Common myeloid progenitor, CD34-positive (primary cell): Measurements from ENCODE around the gene SMYD4.
"Not testable (repeated sequence)": the region's sequence is repeated elsewhere in the genome, so short reads cannot be mapped to it uniquely, and the experiment has no call there.

Source experiments
- CTCF ChIA-PET: fragments of 350-600 bp; sonication (Branson Sonifier 250); formaldehyde crosslinking; loops from one replicate; lab custom pipeline; 2021; ENCODE audit warnings: antibody characterized with exemption; lab: Charles Lee
- POLR2A ChIA-PET: fragments of 350-600 bp; sonication (Branson Sonifier 250); formaldehyde crosslinking; loops from one replicate; lab custom pipeline; 2021; ENCODE audit warnings: antibody characterized with exemption; lab: Charles Lee
- DNase-seq, 3 donors: peaks; one replicate each; pipeline versions ENCODE4 v3.0.0 to v3.0.0-alpha.2; 2013
- H3K27ac ChIP-seq, 2 experiments: 1 replicate in 1 of 2; 2 replicates in 1 of 2; pipeline ENCODE4 v1.7.0; 2013; ENCODE audit warnings: inconsistent platforms in 2 of 2, low read length in 2 of 2, mild to moderate bottlenecking in 2 of 2, low read depth in 1 of 2, moderate library complexity in 1 of 2; ENCODE audit not compliant: severe bottlenecking in 2 of 2, insufficient read depth in 1 of 2, poor library complexity in 1 of 2
- H3K27me3 ChIP-seq, 5 experiments: replicated peaks in 2 of 5; 1 replicate in 3 of 5; 2 replicates in 2 of 5; pipeline versions ENCODE4 v1.6.1 to v1.7.0; 2013; ENCODE audit warnings: low read length in 4 of 5, mild to moderate bottlenecking in 2 of 5, moderate library complexity in 2 of 5, inconsistent platforms in 1 of 5; ENCODE audit not compliant: insufficient read depth in 5 of 5, control insufficient read depth in 4 of 5
- H3K36me3 ChIP-seq, 4 experiments: 1 replicate in 2 of 4; 2 replicates in 2 of 4; pipeline versions ENCODE4 v1.6.1 to v1.7.0; 2013; ENCODE audit warnings: low read length in 3 of 4, control low read depth in 1 of 4, mild to moderate bottlenecking in 1 of 4; ENCODE audit not compliant: control insufficient read depth in 4 of 4, insufficient read depth in 4 of 4
- H3K4me1 ChIP-seq, 4 experiments: 1 replicate in 3 of 4; 2 replicates in 1 of 4; pipeline versions ENCODE4 v1.6.1 to v1.7.1; 2013; ENCODE audit warnings: low read length in 3 of 4, mild to moderate bottlenecking in 3 of 4, control low read depth in 1 of 4, inconsistent platforms in 1 of 4, moderate library complexity in 1 of 4; ENCODE audit not compliant: control insufficient read depth in 4 of 4, insufficient read depth in 4 of 4; ENCODE audit errors: control extremely low read depth in 1 of 4
- H3K4me3 ChIP-seq, 7 experiments: 1 replicate in 4 of 7; 2 replicates in 3 of 7; pipeline versions ENCODE4 v1.5.1 to v1.7.0; 2013; ENCODE audit warnings: mild to moderate bottlenecking in 7 of 7, low read length in 6 of 7, moderate library complexity in 6 of 7, inconsistent platforms in 2 of 7, low read depth in 2 of 7, control low read depth in 1 of 7; ENCODE audit not compliant: insufficient read depth in 4 of 7, control insufficient read depth in 1 of 7; ENCODE audit errors: extremely low read depth in 1 of 7
- H3K9me3 ChIP-seq, 5 experiments: 1 replicate in 4 of 5; 2 replicates in 1 of 5; pipeline versions ENCODE4 v1.6.1 to v1.7.1; 2013; ENCODE audit warnings: low read length in 4 of 5, mild to moderate bottlenecking in 2 of 5, inconsistent platforms in 1 of 5, low read depth in 1 of 5, moderate library complexity in 1 of 5; ENCODE audit not compliant: control insufficient read depth in 4 of 5, insufficient read depth in 2 of 5; ENCODE audit errors: control extremely low read depth in 1 of 5
- WGBS: methylation state at CpG from one replicate; pipeline ENCODE4 v1.1.5; 2013; ENCODE audit not compliant: insufficient coverage; 5-methylcytosine and 5-hydroxymethylcytosine counted together

SMYD4 gene

DNA sequence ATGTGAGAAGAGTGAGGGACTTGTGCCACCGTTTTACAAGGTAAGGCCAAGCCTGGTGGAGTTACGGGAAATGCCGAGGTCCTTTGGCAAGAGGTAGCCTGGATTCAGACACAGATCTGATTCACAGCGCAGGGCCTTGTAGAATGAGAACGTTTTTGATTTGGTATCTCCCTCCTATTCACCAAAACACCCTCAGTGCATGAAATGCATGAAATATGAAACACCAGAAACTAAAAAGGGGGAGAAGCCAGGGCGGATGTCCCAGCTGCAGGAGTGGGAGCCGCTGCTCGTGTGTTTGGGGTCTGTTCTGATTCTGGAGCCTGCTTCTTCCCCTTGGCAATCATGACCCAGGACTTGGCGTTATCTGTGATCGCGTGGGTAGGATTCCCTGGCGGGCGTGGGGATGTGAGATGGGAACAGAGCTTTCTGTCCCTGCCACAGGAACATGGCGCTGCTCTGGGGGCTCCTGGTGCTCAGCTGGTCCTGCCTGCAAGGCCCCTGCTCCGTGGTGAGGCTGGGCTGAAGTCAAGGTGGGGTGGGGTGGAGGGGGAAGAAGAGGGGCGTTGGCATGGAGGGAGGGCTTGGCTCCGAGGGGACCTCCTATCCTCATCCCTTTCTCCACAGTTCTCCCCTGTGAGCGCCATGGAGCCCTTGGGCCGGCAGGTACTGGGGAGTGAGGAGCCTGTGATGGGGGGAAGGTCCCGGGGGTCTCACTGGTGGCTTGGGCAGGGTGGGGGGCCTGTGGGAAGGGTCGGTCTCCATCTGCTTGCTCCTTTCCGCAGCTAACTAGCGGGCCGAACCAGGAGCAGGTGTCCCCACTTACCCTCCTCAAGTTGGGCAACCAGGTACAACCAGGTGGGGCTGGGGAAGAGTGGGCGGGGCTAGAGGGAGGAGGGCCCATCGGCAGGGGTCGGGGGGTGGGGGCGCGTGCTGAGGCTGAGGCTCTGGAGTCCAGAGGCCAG lies 84.9 kb downstream of the SMYD4 start:
- Histone ChIP-seq H3K9me3 (no peaks in the 10 kb centered on the region), H3K4me1 (no peaks in the 10 kb centered on the region), H3K36me3 (no peaks in the 10 kb centered on the region), H3K27me3 (no peaks in the 10 kb centered on the region), H3K27ac (no peak overlapping the region), H3K4me3 (no peak overlapping the region)
- ChIA-PET CTCF (no interaction called here), POLR2A (no interaction called here)
- DNase-seq = no peak
- 94% methylated on average over 9 of the region's 29 CpGs for WGBS

DNA sequence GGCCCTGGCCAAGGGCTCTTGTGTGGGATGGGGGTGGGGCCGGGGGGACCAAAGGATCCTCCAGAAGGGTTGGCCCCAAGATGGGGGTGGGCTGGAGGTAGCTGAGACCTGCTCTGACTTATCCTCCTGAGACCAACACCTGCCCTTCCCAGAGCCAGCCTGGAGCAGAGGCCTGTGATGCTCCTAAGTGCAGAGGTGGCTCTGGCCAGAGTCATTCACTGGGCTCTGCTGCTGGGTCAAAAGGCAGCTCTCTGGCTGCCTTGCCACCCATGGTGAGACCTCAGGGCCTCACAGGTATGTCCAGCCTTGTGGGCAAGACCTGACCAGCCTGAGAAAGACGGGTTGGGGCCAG lies 86.6 kb downstream of the SMYD4 start:
- no peak overlapping the region for H3K4me3 ChIP-seq
- H3K36me3 ChIP-seq = peaks cover 0 to 6% (median 3%) of the 10 kb centered on the region in 4 experiments
- no peak for DNase-seq
- no peaks in the 10 kb centered on the region for H3K4me1 ChIP-seq
- CTCF ChIA-PET = interaction anchor here (0.9 to 1.3 kb wide), 3 partner anchors 9 to 39 kb away, joined by 3 to 6 read pairs (median 3); no protein-coding TSS in a partner anchor
- H3K27me3 ChIP-seq = no peaks in the 10 kb centered on the region
- WGBS = no CpG with 5 or more reads among the region's 2 CpGs
- POLR2A ChIA-PET = no interaction called here
- no peak overlapping the region for H3K27ac ChIP-seq
- H3K9me3 ChIP-seq = peaks cover 0 to 2% (median 0%) of the 10 kb centered on the region in 5 experiments

DNA sequence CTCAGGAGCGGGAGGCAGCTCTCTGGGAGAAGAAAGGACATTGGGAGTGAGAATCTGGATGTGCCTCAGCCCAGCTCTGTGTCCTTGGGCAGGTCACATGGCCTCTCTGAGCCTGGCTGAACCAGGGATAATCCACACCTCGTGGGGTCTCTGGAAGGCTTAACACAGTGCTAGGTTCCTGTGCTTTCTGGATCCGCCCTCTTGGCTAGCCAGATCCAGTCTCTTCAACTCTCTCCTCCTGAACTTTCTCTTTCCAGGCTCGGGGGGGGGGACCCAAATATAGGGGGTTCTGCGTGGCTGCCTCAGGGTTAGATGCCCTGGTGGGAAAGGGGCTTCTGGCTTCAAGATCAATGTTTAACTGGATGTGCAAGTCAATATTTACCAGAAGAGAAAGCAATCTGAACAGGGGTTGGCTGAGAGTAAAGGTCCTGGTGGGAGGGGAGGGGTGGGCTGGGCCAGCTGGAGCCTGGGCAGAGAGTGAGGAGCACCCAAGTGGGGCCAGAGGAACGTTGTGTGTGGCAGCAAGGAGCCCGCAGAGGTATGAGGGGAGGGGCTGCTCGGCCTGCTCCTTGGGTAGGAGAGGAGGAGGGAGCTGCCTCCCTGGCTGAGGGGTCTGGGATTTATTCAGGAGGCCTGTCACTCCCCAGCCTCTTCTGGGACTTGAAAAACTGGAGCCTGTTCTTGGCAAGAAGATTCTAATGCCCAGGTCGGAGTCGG lies 87.2 kb downstream of the SMYD4 start, which contains the start of gene SERPINF2:
Gene SERPINF2 (plus strand): TSS at position 501 of the 717 bp plus-strand sequence. CDS start 2,125 bp downstream, outside the sequence.
- Histone ChIP-seq H3K27ac (no peak within 1 kb of the TSS), H3K4me1 (no peaks in the 10 kb centered on the region), H3K27me3 (no peaks in the 10 kb centered on the region), H3K4me3 (no peak within 1 kb of the TSS), H3K9me3 (peaks cover 0 to 2% (median 0%) of the 10 kb centered on the region in 5 experiments), H3K36me3 (peaks cover 0 to 11% (median 8%) of the 10 kb centered on the region in 4 experiments)
- DNase-seq = no peak
- ChIA-PET CTCF (interaction anchor here (1.0 to 1.3 kb wide), 2 partner anchors 15 to 40 kb away, joined by 3 read pairs; no protein-coding TSS in a partner anchor), POLR2A (no interaction called here)
- WGBS = 75% methylated on average over 7 of the region's 10 CpGs

DNA sequence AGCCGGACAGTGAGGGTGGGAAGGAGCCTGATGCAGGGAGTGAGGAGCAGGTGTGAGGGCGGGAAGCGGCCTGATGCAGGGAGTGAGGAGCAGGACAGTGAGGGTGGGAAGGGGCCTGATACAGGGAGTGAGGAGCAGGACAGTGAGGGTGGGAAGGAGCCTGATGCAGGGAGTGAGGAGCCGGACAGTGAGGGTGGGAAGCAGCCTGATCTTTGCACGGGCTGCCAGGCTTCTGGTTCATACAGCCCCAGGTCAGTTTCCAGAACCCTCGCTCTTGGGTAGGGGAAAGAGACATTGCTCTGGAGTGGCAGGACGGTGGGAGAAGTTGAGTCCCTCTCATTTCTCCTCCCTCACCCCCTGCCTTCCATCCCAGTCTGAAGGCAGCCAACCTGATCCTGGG lies 87.8 kb downstream of the SMYD4 start:
- POLR2A ChIA-PET, H3K9me3 ChIP-seq, H3K27me3 ChIP-seq, CTCF ChIA-PET, H3K4me3 ChIP-seq, H3K4me1 ChIP-seq, H3K27ac ChIP-seq, DNase-seq: not testable (repeated sequence)
- WGBS = no CpG with 5 or more reads among the region's 7 CpGs
- H3K36me3 ChIP-seq = peaks cover 0 to 18% (median 11%) of the 10 kb centered on the region in 4 experiments

DNA sequence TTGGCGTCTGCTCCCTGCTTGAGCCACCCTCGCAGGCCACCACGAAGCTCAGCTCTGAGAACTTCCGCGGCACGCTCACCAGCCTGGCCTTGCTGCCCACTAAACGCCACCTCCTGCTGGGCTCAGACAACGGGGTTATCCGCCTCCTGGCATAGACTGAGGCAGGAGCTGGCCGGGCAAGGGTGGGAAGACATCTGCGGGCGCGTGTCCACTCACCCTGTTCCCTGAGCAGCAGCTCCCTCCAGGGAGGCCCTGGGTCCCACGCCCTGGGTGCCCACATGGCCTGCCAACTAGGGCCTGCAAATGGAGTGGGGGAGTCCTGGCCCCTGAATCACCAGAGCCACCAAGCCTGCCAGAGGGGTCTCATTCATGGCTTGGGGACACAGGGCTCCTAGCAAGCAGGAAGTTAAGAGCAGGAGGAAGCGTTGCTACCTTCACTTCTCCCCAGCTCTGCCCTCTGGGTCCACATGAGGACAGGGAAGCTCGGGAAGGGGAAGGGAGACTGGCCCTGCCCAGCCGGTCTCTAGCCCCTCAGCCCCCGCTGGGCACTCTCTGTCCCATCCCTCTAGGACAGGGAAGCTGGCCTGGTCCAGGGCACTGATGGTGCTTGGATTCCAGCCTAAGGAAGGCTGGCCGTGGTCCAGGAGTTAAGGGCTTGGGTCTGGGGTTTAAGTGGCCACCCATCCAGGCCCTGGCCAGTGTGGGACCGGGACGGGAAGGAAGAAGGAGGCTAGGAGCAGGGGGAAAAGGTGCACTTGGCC lies 92.0 kb downstream of the SMYD4 start:
- no peak overlapping the region for H3K27ac ChIP-seq
- CTCF ChIA-PET = interaction anchor here (0.9 to 2.2 kb wide), 3 partner anchors 11 to 46 kb away, joined by 5 to 8 read pairs (median 6); no protein-coding TSS in a partner anchor

DNA sequence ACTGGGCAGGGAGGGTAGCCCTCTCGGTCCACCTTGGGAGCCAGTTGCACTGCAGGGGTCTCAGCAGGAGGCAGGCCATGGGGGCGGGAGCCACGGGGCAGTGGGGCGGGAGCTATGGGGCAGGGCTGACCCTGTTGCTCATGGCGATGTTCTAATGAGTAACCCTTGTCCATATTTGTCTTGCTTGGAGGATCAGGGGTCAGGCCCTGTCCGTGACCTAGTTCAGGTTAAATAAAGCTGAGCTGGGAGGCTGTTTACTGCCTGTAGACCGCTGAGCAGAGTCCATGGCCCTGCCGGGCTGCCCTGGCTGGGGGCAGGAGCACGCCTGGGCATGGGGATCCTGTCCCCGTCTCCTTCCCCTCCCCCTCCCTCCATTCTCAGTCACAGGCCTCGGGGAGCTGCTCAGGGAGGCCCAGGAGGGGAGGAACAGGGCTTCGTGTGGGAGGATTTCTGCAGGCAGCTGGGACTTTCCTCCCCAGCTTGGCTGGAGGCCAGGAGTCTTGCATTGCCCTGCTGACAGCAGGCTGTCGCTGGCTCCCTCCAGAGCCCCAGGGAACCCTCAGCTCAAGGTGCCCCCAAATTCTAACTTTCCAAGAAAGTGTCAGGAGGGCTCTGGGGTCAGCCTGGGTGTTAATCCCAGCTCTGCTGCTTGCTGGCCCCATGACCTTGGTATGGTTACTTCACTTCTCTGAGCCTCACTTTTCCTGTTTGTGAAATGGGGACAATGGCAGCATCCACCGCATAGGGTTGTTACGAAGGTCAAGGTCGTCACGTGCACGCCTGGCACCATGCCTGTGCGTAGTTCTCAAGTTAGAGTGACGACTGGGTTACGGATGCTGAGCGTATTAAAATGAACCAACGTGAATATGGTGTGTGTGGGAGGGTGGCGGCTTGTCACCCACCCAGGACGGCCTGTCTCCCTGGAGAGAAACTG lies 93.1 kb downstream of the SMYD4 start:
- Histone ChIP-seq H3K27me3 (no peaks in the 10 kb centered on the region), H3K4me3 (no peak overlapping the region), H3K27ac (no peak overlapping the region), H3K4me1 (peaks cover 0 to 8% (median 0%) of the 10 kb centered on the region in 4 experiments), H3K9me3 (peaks cover 0 to 2% (median 0%) of the 10 kb centered on the region in 5 experiments), H3K36me3 (peaks cover 5 to 50% (median 39%) of the 10 kb centered on the region in 4 experiments)
- 94% methylated on average over 21 of the region's 25 CpGs for WGBS
- no peak for DNase-seq
- ChIA-PET POLR2A (no interaction called here), CTCF (interaction anchor here (2.2 kb wide), 1 partner anchor 10 kb away, joined by 8 read pairs; no protein-coding TSS in a partner anchor)

More for the DNA sequence above, 92.0 kb downstream of the SMYD4 start:
- Histone ChIP-seq H3K36me3 (peaks cover 5 to 47% (median 38%) of the 10 kb centered on the region in 4 experiments), H3K27me3 (no peaks in the 10 kb centered on the region), H3K9me3 (peaks cover 0 to 2% (median 0%) of the 10 kb centered on the region in 5 experiments), H3K4me3 (no peak overlapping the region), H3K4me1 (peaks cover 0 to 8% (median 0%) of the 10 kb centered on the region in 4 experiments)
- no peak for DNase-seq
- whole genome bisulfite sequencing = 97% methylated on average over 13 of the region's 21 CpGs
- POLR2A ChIA-PET = no interaction called here
